Osteoblast (primary cell): ENCODE results near the gene WDR19. TPM values are rescaled to one million over a fixed set of nuclear protein-coding genes. Genes with fewer than 3 reads are reported as not detected.
A peak's percentile ranks its signal among the peaks of the same experiment; 100 is the strongest.
"Not testable (repeated sequence)": the region's sequence is repeated elsewhere in the genome, so short reads cannot be mapped to it uniquely, and the experiment has no call there.

Source experiments
- DNase-seq: peaks from one replicate; pipeline ENCODE4 v3.0.0; 2011; ENCODE audit warnings: low spot score, mixed read lengths; ENCODE audit not compliant: insufficient read length; ENCODE audit errors: missing footprints
- H2AFZ ChIP-seq: 2 replicates; pipeline ENCODE4 v1.6.0; 2011; ENCODE audit warnings: mild to moderate bottlenecking, low read length
- H3K27ac ChIP-seq: 2 replicates; pipeline ENCODE4 v1.5.1; 2011; ENCODE audit warnings: mild to moderate bottlenecking, low read depth, low read length, moderate library complexity
- H3K27me3 ChIP-seq: 2 replicates; pipeline ENCODE4 v1.6.0; 2012; ENCODE audit warnings: mild to moderate bottlenecking, control low read depth, inconsistent platforms, low read length, moderate library complexity; ENCODE audit not compliant: insufficient read depth
- H3K36me3 ChIP-seq: 2 replicates; pipeline ENCODE4 v1.5.1; 2011; ENCODE audit warnings: mild to moderate bottlenecking, low read length, control low read depth, moderate library complexity; ENCODE audit not compliant: insufficient read depth
- H3K4me1 ChIP-seq: 2 replicates; pipeline ENCODE4 v1.5.1; 2011; ENCODE audit warnings: mild to moderate bottlenecking, low read length, control low read depth, moderate library complexity; ENCODE audit not compliant: insufficient read depth
- H3K4me2 ChIP-seq: 2 replicates; pipeline ENCODE4 v1.6.0; 2011; ENCODE audit warnings: mild to moderate bottlenecking, low read length; ENCODE audit not compliant: insufficient read depth
- H3K4me3 ChIP-seq: fragments of 200-600 bp; sonication (generic); 3 replicates; pipeline ENCODE4 v1.5.1; 2012; ENCODE audit warnings: mild to moderate bottlenecking, low read length, inconsistent platforms; ENCODE audit not compliant: insufficient read depth
- H3K79me2 ChIP-seq: 2 replicates; pipeline ENCODE4 v1.6.0; 2012; ENCODE audit warnings: mild to moderate bottlenecking, low read length, control low read depth, inconsistent platforms; ENCODE audit not compliant: insufficient read depth
- H3K9me3 ChIP-seq: 2 replicates; pipeline ENCODE4 v1.5.1; 2011; ENCODE audit warnings: low read depth, low read length, control low read depth
- H4K20me1 ChIP-seq: 2 replicates; pipeline ENCODE4 v1.6.0; 2012; ENCODE audit warnings: mild to moderate bottlenecking, low read length, control low read depth; ENCODE audit not compliant: insufficient read depth
- CTCF ChIP-seq: IDR thresholded peaks from 2 replicates; pipeline ENCODE4 v1.5.1; 2011; ENCODE audit warnings: mild to moderate bottlenecking, low read depth, low read length, moderate library complexity; ENCODE audit errors: extremely low read depth
- total RNA-seq: library from RNA; depleted of rRNA; stranded (reverse); fragments of >200 nt; gene quantifications from 2 replicates; pipeline ENCODE4 v1.2.3, GENCODE V29; 2012

The WDR19 gene
- total RNA-seq, 1 donor: 47.0 TPM

GRCh38 chr4:39259571-39260330 is 77.4 kb downstream of the WDR19 start:
- Histone ChIP-seq H3K27me3 (no peaks in the 10 kb centered on the region), H2AFZ (peak overlapping the region; percentile 43), H3K27ac (peak overlapping the region; percentile 19), H3K4me2 (no peak overlapping the region), H3K36me3 (no peaks in the 10 kb centered on the region), H3K4me3 (no peak overlapping the region), H3K79me2 (no peaks in the 10 kb centered on the region), H3K4me1 (peaks cover 31% of the 10 kb centered on the region), H4K20me1 (no peaks in the 10 kb centered on the region), H3K9me3 (no peaks in the 10 kb centered on the region)
- no peak for DNase-seq
- TF ChIP-seq CTCF: no peak

- no peaks in the 10 kb centered on the region for H4K20me1 ChIP-seq
- H3K4me1 ChIP-seq: peaks cover 7% of the 10 kb centered on the region
- peaks cover 2% of the 10 kb centered on the region for H3K36me3 ChIP-seq
- H3K27me3 ChIP-seq: no peaks in the 10 kb centered on the region
- TF ChIP-seq CTCF: no peak
- no peak for DNase-seq
- no peak overlapping the region for H2AFZ ChIP-seq
- H3K4me3 ChIP-seq: no peak overlapping the region
- H3K9me3 ChIP-seq: no peaks in the 10 kb centered on the region
- no peak overlapping the region for H3K4me2 ChIP-seq
- H3K79me2 ChIP-seq: no peaks in the 10 kb centered on the region
- H3K27ac ChIP-seq: no peak overlapping the region
Observed at GRCh38 chr4:39263895-39264294, 81.6 kb downstream of the WDR19 start.

DNA sequence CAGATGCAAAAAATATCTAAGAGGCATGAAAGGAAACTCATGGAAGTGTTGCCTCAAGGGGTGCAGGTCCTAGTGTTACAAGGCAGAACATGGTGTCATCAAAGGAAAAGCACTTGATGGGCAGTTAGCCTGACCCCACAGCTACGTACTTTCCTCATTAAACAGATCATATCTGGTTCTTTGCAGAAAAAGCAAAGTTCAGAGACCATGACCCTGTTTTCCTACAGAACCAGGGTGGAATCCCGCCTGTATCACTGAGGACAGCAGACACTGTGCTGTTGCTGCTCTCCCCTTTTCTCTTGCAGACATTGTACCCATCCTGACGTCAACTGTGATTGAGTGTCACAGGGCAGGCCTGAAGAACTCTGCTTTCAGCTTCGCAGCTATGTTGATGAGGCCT is 92.2 kb downstream of the WDR19 start:
- Histone ChIP-seq H3K79me2 (no peaks in the 10 kb centered on the region), H3K4me1 (no peaks in the 10 kb centered on the region), H3K9me3 (no peaks in the 10 kb centered on the region), H3K36me3 (peaks cover 33% of the 10 kb centered on the region), H2AFZ (no peak overlapping the region), H3K27ac (no peak overlapping the region), H3K27me3 (no peaks in the 10 kb centered on the region), H3K4me2 (no peak overlapping the region), H3K4me3 (no peak overlapping the region), H4K20me1 (no peaks in the 10 kb centered on the region)
- DNase-seq: no peak
- no peak for TF ChIP-seq CTCF

GRCh38 chr4:39277661-39278060 is 95.3 kb downstream of the WDR19 start:
- not testable (repeated sequence) for H3K9me3 ChIP-seq, H3K4me2 ChIP-seq, H3K79me2 ChIP-seq, H2AFZ ChIP-seq, H3K4me1 ChIP-seq, H3K27me3 ChIP-seq, H4K20me1 ChIP-seq, H3K4me3 ChIP-seq, H3K27ac ChIP-seq, DNase-seq
- peaks cover 30% of the 10 kb centered on the region for H3K36me3 ChIP-seq
